NCI-H2227 (cell line): ENCODE measurements around the gene SCAMP3.
A peak's percentile ranks its signal among the peaks of the same experiment; 100 is the strongest.
"Not testable (repeated sequence)": the region's sequence is repeated elsewhere in the genome, so short reads cannot be mapped to it uniquely, and the experiment has no call there.

Experiments
- DNase-seq: peaks from one replicate; lab custom pipeline; 2025; ENCODE audit not compliant: unreplicated experiment; lab: John Stamatoyannopoulos, UW

The SCAMP3 gene

DNA sequence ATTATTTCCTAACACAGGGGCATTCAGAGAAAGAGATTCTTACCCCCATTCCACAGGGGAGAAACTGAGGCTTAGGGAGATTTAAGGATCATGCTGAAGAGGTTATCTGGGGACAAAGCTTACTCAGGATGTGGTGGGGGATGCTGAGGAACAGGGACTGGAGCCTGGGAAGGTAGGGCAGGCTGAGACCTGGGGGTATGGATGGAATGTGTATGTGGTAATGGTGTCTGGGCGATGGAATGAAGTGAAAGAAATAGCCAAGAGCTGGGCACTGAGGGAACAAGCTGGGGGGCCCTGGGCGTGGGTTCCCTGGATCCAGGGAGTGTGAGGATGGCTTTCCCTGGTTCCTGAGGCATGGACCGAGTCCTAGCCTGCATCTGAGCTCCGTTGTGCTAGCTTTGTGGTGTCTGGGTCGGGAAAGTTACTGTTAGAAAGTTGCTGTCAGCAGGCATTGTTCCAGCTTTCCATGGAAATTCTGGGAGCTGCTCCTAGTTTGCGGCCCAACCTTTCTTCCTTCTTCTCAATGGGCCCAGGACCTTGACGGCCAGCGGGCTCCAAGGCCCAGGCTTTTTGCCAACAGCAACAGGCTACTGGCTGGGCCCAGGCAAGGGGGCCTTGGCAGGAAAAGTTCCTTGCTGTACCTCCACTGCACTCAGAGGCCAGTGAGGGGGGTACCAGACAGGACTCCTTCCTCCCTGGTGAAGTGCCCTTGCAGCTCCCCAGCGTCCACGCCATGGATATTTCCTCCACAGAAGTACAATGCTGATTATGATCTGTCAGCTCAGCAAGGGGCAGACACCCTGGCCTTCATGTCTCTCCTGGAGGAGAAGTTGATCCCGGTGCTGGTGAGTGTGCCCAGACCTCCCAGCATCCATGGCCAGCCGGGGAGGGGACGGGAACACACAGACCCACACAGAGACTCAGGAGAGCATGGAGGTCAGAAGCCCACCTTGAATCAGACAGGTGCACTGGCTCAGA, 29.9 kb downstream of the SCAMP3 start:
- DNase-seq: not testable (repeated sequence)

DNA sequence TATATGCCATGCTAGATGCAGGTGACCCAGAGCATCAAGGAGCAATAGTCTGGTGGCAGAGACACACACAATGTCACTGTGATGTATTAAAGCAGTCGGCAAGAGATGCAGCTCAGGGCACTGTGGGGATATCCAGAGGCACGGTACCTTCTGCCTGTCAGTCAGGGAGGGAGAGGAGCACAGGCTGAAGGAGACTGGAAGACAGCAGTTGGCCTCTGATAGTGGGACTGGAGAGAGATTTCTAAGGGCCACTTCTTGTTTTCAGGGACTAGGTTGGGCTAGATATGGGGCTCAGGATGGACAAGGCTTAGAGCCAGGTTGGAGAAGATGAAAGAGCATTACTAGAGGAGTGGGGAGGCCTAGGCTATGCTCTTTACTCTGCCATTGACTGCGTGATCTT, 30.9 kb downstream of the SCAMP3 start:
- not testable (repeated sequence) for DNase-seq

GRCh38 chr1:155228096-155228427, 34.1 kb downstream of the SCAMP3 start:
- no peak for DNase-seq

- peak; percentile 99 for DNase-seq
These were observed 34.7 kb downstream of the SCAMP3 start for GRCh38 chr1:155227261-155228095.

DNA sequence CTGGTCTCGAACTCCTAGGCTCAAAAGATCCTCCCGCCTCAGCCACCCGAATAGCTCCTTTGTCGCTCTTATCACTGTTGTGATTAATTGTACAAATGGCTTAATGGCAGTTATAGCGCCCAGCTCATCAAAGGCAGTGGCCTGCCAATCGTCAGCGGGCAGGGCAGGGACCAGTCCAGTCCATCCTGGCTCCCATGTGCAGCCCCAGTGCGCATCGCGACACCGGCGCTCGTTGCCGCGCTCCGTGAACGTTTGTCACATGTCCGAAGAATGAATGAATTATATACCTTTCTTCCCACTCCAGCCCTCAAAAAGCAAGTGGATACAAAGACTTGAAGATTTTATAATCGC, 35.3 kb downstream of the SCAMP3 start:
- peak; percentile 80 for DNase-seq

- DNase-seq: peak; percentile 74
These were observed 35.8 kb downstream of the SCAMP3 start for GRCh38 chr1:155226188-155226909.

DNA sequence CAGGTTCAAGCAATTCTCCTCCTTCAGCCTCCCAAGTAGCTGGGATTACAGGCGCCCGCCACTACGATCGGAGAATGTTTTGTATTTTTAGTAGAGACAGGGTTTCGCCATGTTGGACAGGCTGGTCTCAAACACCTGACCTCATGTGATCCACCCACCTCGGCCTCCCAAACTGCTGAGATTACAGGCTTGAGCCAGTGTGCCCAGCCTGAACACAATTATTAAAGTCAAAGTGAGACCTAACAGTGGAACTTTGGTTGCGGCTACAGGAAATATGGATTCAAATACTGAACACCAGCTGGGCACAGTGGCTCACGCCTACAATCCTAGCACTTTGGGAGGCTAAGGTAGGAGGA, 36.8 kb downstream of the SCAMP3 start:
- DNase-seq: not testable (repeated sequence)

GRCh38 chr1:155223047-155223446, 39.1 kb downstream of the SCAMP3 start:
- DNase-seq: no peak

GRCh38 chr1:155220211-155220965, 41.8 kb downstream of the SCAMP3 start:
- not testable (repeated sequence) for DNase-seq

- DNase-seq: peak; percentile 74
These were observed 42.5 kb downstream of the SCAMP3 start for GRCh38 chr1:155219592-155220031.

DNA sequence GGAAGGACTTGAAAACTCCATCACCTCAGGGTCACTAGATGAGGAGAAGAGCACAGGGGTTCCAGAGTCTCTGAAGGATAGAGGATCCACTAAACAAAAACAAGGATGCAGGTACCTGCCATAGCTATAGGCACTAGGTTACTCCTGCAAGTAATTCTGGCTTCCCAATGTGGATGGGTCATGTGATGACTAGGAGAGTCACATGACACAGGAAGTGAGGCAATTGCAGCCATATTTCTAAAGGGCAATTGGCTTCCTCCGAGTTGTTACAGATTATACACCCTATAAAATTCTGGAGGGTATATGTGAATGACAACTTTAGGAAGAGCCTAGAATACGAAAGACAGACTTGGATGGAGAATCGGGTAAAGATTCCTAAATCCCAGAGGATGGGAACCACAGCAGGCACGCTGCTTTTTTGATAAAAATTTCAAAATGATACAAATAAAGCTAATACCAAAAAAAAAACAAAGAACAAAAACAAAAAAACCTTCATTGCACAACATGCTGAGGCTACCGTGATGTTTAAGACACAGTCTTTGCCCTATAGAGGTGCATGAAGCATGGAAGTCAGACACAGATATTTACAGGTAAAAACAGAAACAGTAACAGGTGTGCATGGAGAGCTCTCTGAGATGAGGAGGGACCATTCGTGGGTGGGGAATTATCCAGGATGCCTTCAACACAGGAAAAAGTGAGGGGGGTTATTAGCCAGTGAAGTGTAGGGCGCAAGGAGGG, 43.1 kb downstream of the SCAMP3 start:
- DNase-seq: peak; percentile 90

GRCh38 chr1:155214702-155215101, 47.5 kb downstream of the SCAMP3 start:
- not testable (repeated sequence) for DNase-seq

DNA sequence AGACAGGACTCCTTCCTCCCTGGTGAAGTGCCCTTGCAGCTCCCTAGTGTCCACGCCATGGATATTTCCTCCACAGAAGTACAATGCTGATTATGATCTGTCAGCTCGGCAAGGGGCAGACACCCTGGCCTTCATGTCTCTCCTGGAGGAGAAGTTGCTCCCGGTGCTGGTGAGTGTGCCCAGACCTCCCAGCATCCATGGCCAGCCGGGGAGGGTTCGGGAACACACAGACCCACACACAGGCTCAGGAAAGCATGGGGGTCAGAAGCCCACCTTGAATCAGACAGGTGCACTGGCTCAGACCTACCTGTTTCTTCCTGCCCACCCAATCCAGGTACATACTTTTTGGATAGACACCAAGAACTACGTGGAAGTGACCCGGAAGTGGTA, 50.1 kb downstream of the SCAMP3 start:
- not testable (repeated sequence) for DNase-seq

- DNase-seq: not testable (repeated sequence)
These were observed 50.6 kb downstream of the SCAMP3 start for GRCh38 chr1:155211381-155212050.

DNA sequence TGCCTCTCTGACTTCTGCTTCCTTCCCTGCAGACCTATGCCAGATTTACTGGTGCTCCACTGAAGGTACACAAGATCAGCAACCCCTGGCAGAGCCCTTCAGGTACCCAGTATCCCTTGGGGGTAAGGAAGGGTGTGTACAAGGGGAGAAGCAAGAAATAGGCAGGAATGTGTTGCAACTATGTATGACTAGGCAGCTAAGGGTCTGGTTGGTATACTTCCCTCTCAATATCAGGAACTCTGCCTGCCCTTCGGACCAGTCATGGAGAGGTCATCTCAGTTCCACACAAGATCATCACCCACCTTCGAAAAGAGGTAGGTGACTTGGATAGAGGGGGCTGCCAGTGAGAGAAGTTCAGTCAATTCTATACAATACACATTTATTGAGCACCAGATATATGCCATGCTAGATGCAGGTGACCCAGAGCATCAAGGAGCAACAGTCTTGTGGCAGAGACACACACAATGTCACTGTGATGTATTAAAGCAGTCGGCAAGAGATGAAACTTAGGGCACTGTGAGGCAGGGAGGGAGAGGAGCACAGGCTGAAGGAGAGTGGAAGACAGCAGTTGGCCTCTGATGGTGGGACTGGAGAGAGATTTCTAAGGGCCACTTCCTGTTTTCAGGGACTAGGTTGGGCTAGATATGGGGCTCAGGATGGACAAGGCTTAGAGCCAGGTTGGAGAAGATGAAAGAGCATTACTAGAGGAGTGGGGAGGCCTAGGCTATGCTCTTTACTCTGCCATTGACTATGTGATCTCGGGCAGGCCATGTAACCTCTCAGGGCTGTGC, 51.7 kb downstream of the SCAMP3 start:
- no peak for DNase-seq

DNA sequence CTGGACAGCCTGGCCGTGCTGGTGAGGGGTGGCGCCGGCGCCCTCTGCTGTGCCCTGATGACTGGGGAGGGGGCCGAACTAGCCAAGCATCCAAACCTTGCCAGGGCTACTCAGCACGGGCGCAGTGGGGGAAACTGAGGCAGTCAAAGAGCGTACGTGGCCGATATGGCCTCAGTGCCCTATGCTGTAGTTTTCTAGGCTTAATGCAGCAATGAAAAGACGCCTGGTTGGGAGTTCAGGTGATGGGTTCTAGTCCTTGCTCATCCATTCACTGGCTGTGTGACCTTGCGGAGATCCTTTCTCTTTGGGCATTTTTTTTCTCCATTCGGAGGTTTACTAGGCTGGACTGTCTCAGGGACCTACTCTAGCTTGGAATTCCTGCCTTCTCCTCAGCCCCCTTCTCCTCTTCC, 52.8 kb downstream of the SCAMP3 start:
- DNase-seq: no peak

DNA sequence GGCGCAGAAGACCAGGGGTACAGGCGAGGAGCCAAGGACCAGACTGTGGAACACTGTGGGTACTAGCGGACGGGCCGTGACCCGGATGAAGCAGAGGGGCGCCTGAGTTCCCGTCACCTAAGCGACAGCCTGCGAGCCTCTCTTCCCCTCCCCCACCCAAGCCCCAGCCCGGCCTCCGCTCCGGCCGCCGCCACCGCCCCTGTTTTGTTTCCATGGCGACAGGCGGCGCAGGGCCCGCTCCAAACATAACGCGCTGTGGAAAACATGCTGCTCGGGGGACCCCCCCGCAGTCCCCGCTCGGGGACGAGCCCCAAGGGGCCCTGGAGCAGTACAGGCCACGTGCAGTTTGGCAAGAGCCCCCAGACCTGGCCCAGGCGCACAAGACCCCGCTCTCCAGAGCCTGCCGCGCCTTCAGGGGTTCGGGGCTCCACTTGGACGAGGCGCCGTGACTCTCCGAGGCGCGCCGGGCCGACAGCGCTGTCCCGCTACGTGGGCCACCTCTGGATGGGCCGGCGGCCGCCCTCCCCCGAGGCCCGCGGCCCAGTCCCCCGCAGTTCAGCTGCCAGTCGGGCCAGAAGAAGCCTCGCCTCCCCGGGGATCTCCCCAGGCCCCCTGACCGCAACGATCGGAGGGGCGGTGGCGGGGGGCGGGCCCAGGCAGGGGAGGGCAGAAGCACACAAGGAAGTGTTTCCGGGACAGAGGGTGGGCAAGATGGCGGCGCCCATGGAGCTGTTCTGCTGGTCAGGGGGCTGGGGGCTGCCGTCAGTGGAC, 53.4 kb downstream of the SCAMP3 start, which contains the start of gene MTX1:
Gene MTX1 (plus strand): TSS at position 155 of the 771 bp plus-strand sequence. CDS start 110 bp downstream, at position 265.
- peak; percentile 92 for DNase-seq
